ENCODE measurements around the gene GLYAT. TPM values are rescaled to one million over a fixed set of nuclear protein-coding genes. Genes with fewer than 3 reads are reported as not detected.
A peak's percentile ranks its signal among the peaks of the same experiment; 100 is the strongest.

Gene GLYAT
- total and polyA plus RNA-seq, 2 experiments from 2014 or later = 0.77 to 1.6 TPM

GRCh38 chr11:58671983-58672633, 59.6 kb downstream of the GLYAT start:
- H3K79me2 ChIP-seq = no peaks in the 10 kb centered on the region
- WGBS (ENCODE audit: low lambda C conversion rate, missing lambda C conversion rate) = 70% methylated on average over 6 of the region's 6 CpGs
- no peaks in the 10 kb centered on the region for H3K9me3 ChIP-seq (ENCODE audit: low read depth)
- no peak overlapping the region for H3K4me2 ChIP-seq
- no peaks in the 10 kb centered on the region for H3K36me3 ChIP-seq (replicated peaks; ENCODE audit: insufficient read depth, low read depth)
- H2AFZ ChIP-seq = no peak overlapping the region
- no peak overlapping the region for H3K4me3 ChIP-seq
- no peak for TF ChIP-seq EZH2 (IDR thresholded peaks at IDR 0.05; ENCODE audit: borderline replicate concordance)
- no peak for TF ChIP-seq CTCF (IDR thresholded peaks at IDR 0.05; ENCODE audit: poor library complexity)
- TF ChIP-seq EZH2phosphoT487 (IDR thresholded peaks at IDR 0.05; ENCODE audit: low read depth, severe bottlenecking, unreplicated experiment) = no peak
- no peak for DNase-seq (ENCODE audit: low spot score)
- H3K27me3 ChIP-seq = no peaks in the 10 kb centered on the region
- no peaks in the 10 kb centered on the region for H3K9me2 ChIP-seq (replicated peaks; ENCODE audit: insufficient read depth)
- H3K27ac ChIP-seq = no peak overlapping the region
- no peaks in the 10 kb centered on the region for H4K20me1 ChIP-seq (ENCODE audit: insufficient read depth, poor library complexity, severe bottlenecking)
- no peaks in the 10 kb centered on the region for H3K4me1 ChIP-seq (ENCODE audit: insufficient read depth)

GRCh38 chr11:58659910-58660570, 71.7 kb downstream of the GLYAT start:
- H3K27ac ChIP-seq = peak overlapping the region; percentile 94
- H3K4me1 ChIP-seq (ENCODE audit: insufficient read depth) = peaks cover 5% of the 10 kb centered on the region
- H3K9me3 ChIP-seq (ENCODE audit: low read depth) = no peaks in the 10 kb centered on the region
- WGBS (ENCODE audit: low lambda C conversion rate, missing lambda C conversion rate) = 55% methylated on average over 5 of the region's 5 CpGs
- H3K27me3 ChIP-seq = no peaks in the 10 kb centered on the region
- no peak overlapping the region for H2AFZ ChIP-seq
- H3K79me2 ChIP-seq = no peaks in the 10 kb centered on the region
- no peaks in the 10 kb centered on the region for H3K36me3 ChIP-seq (replicated peaks; ENCODE audit: insufficient read depth, low read depth)
- no peak overlapping the region for H3K4me3 ChIP-seq
- DNase-seq (ENCODE audit: low spot score) = no peak
- TF ChIP-seq EZH2phosphoT487 (IDR thresholded peaks at IDR 0.05; ENCODE audit: low read depth, severe bottlenecking, unreplicated experiment) (no peak), CTCF (IDR thresholded peaks at IDR 0.05; ENCODE audit: poor library complexity) (no peak), EZH2 (IDR thresholded peaks at IDR 0.05; ENCODE audit: borderline replicate concordance) (no peak)
- H3K4me2 ChIP-seq = peak overlapping the region; percentile 49
- no peaks in the 10 kb centered on the region for H3K9me2 ChIP-seq (replicated peaks; ENCODE audit: insufficient read depth)
- no peaks in the 10 kb centered on the region for H4K20me1 ChIP-seq (ENCODE audit: insufficient read depth, poor library complexity, severe bottlenecking)

GRCh38 chr11:58659404-58659803, 72.3 kb downstream of the GLYAT start:
- Histone ChIP-seq H3K4me2 (peak overlapping the region; percentile 49), H3K9me3 (ENCODE audit: low read depth) (no peaks in the 10 kb centered on the region), H3K27ac (peak overlapping the region; percentile 94), H3K4me1 (ENCODE audit: insufficient read depth) (peaks cover 5% of the 10 kb centered on the region), H4K20me1 (ENCODE audit: insufficient read depth, poor library complexity, severe bottlenecking) (no peaks in the 10 kb centered on the region), H3K4me3 (no peak overlapping the region), H3K9me2 (replicated peaks; ENCODE audit: insufficient read depth) (no peaks in the 10 kb centered on the region), H2AFZ (no peak overlapping the region), H3K36me3 (replicated peaks; ENCODE audit: insufficient read depth, low read depth) (no peaks in the 10 kb centered on the region), H3K27me3 (no peaks in the 10 kb centered on the region), H3K79me2 (no peaks in the 10 kb centered on the region)
- DNase-seq (ENCODE audit: low spot score) = peak; percentile 76
- TF ChIP-seq EZH2 (IDR thresholded peaks at IDR 0.05; ENCODE audit: borderline replicate concordance) (no peak), CTCF (IDR thresholded peaks at IDR 0.05; ENCODE audit: poor library complexity) (no peak), EZH2phosphoT487 (IDR thresholded peaks at IDR 0.05; ENCODE audit: low read depth, severe bottlenecking, unreplicated experiment) (no peak)
- WGBS (ENCODE audit: low lambda C conversion rate, missing lambda C conversion rate) = 39% methylated on average over 2 of the region's 2 CpGs

Other genes with a start within 250 kb of the GLYAT start
- gene OR5B21, start 223.8 kb downstream of the GLYAT start, total RNA-seq = not detected in 2 replicates
- gene OR5B21, start 223.8 kb downstream of the GLYAT start, polyA plus RNA-seq = not detected in 2 replicates
- gene LPXN, start 156.1 kb downstream of the GLYAT start, total RNA-seq = 3.1 and 3.2 TPM in 2 replicates
- gene LPXN, start 156.1 kb downstream of the GLYAT start, polyA plus RNA-seq = 2.3 and 3.7 TPM in 2 replicates
- gene ZFP91, start 152.9 kb downstream of the GLYAT start, total RNA-seq = 42.0 and 45.9 TPM in 2 replicates
- 13.7 and 15.4 TPM in 2 replicates for gene ZFP91, start 152.9 kb downstream of the GLYAT start, polyA plus RNA-seq
- gene CNTF, start 109.3 kb downstream of the GLYAT start, total RNA-seq = 3.1 and 3.6 TPM in 2 replicates
- not detected in 2 replicates for gene CNTF, start 109.3 kb downstream of the GLYAT start, polyA plus RNA-seq
- gene GLYATL2, start 112.8 kb upstream of the GLYAT start, total RNA-seq = 0.36 and 0.90 TPM in 2 replicates
- not detected in 2 replicates for gene GLYATL2, start 112.8 kb upstream of the GLYAT start, polyA plus RNA-seq
- gene GLYATL1, start 207.5 kb upstream of the GLYAT start, total RNA-seq = 34.1 and 46.7 TPM in 2 replicates
- gene GLYATL1, start 207.5 kb upstream of the GLYAT start, polyA plus RNA-seq = 2.6 and 6.9 TPM in 2 replicates

Measured in hepatocyte (in vitro differentiated cells).